Heart left ventricle (tissue), 13 donors: Measurements from ENCODE around the gene ZMIZ1.

Experiments used
- CTCF ChIP-seq, 12 donors: fragments of 200-600 bp; sonication (generic) in 4 of 12; IDR thresholded peaks; one replicate each; pipeline versions ENCODE4 v1.5.0 to v1.8.0; 2018 to 2022; ENCODE audit warnings: antibody characterized with exemption in 12 of 12, mild to moderate bottlenecking in 5 of 12
- POLR2A ChIP-seq, 2 donors: fragments of 450-650 bp; IDR thresholded peaks; one replicate each; pipeline ENCODE4 v1.6.1; 2017; ENCODE audit warnings: antibody characterized with exemption in 2 of 2, mild to moderate bottlenecking in 2 of 2, moderate library complexity in 2 of 2
- donor health status: ischemic (EF 13 %, LVEDD 7.1; RV severe dilation, severe dysfunction).
- donor health status: DM: no; HTN: yes; CAD: no.
- donor health status: DM: no; HTN: no; CAD: no.
- donor health status: ischemic (EF 25% LVEDD 6.9; RV normal size, moderate dysfunction).
- donor health status: ischemic (EF 25% LVEDD 5.7; RV mildly dilated, moderate dysfunction).
- donor health status: ischemic (EF 35%, LVEDD 5.7; RV mildly dilated, moderate dysfunction).
- donor health status: nonischemic (EF 11% LVEDD 7.7; RV severe dilation, severe dysfunction).
- donor health status: DM: yes; HTN: yes; CAD: no.
- donor health status: PGD.
- donor health status: ischemic (EF 29% LVEDD 5.4; RV normal size, mild dysfunction).
- donor health status: nonischemic (EF 23%, LVEDD 6.1; RV moderate dilation, normal function).

- no peak for TF ChIP-seq POLR2A (IDR thresholded peaks at IDR 0.05)
- TF ChIP-seq CTCF (IDR thresholded peaks at IDR 0.05) = no peak
Observed at GRCh38 chr10:79356104-79356503, 287.3 kb downstream of the ZMIZ1 start.
